Loucy (cell line): ENCODE data around the gene APEX1.
A peak's percentile ranks its signal among the peaks of the same experiment; 100 is the strongest.

ENCODE experiments used
- H2AFZ ChIP-seq: fragments of 200-600 bp; sonication (generic); 2 replicates; pipeline ENCODE4 v1.6.0; 2016; ENCODE audit warnings: antibody characterized with exemption, mild to moderate bottlenecking, low read length, moderate library complexity
- H3F3A ChIP-seq: fragments of 200-600 bp; 2 replicates; pipeline ENCODE4 v1.6.0; 2016; ENCODE audit warnings: antibody characterized with exemption, low read depth, mild to moderate bottlenecking
- H3K27me3 ChIP-seq: fragments of 200-600 bp; sonication (generic); 2 replicates; pipeline ENCODE4 v1.6.1; 2014; ENCODE audit warnings: low read length, mild to moderate bottlenecking; ENCODE audit not compliant: insufficient read depth, poor library complexity, severe bottlenecking
- H3K36me3 ChIP-seq: fragments of 200-600 bp; sonication (generic); 2 replicates; pipeline ENCODE4 v1.6.1; 2016; ENCODE audit warnings: low read length; ENCODE audit not compliant: insufficient read depth
- H3K4me1 ChIP-seq: fragments of 200-600 bp; sonication (generic); 2 replicates; pipeline ENCODE4 v1.5.1; 2014; ENCODE audit warnings: low read length, mild to moderate bottlenecking; ENCODE audit not compliant: insufficient read depth, poor library complexity, severe bottlenecking
- H3K4me2 ChIP-seq: fragments of 200-600 bp; sonication (generic); 2 replicates; pipeline ENCODE4 v1.6.0; 2014; ENCODE audit warnings: antibody characterized with exemption, low read length, low read depth, mild to moderate bottlenecking; ENCODE audit not compliant: poor library complexity, severe bottlenecking
- H3K4me3 ChIP-seq: fragments of 200-600 bp; sonication (generic); 2 replicates; pipeline ENCODE4 v1.5.1; 2014; ENCODE audit warnings: low read length, mild to moderate bottlenecking, mixed read lengths; ENCODE audit not compliant: poor library complexity, severe bottlenecking
- H3K79me2 ChIP-seq: fragments of 200-600 bp; sonication (generic); 2 replicates; pipeline ENCODE4 v1.6.1; 2014; ENCODE audit warnings: low read length; ENCODE audit not compliant: insufficient read depth
- H3K9ac ChIP-seq: fragments of 200-600 bp; sonication (generic); 2 replicates; pipeline ENCODE4 v1.6.0; 2014; ENCODE audit warnings: mild to moderate bottlenecking, low read depth, low read length, moderate library complexity; ENCODE audit not compliant: poor library complexity, severe bottlenecking
- H3K9me2 ChIP-seq: fragments of 200-600 bp; sonication (generic); replicated peaks from 2 replicates; pipeline ENCODE4 v1.6.1; 2016; ENCODE audit warnings: low read depth, low read length, mixed read lengths
- H3K9me3 ChIP-seq: fragments of 200-600 bp; sonication (generic); 2 replicates; pipeline ENCODE4 v1.6.1; 2014; ENCODE audit warnings: mild to moderate bottlenecking, antibody characterized with exemption, low read length, low read depth; ENCODE audit not compliant: insufficient read depth
- H4K20me1 ChIP-seq: fragments of 200-600 bp; sonication (generic); 2 replicates; pipeline ENCODE4 v1.6.0; 2014; ENCODE audit warnings: antibody characterized with exemption, low read length, mild to moderate bottlenecking; ENCODE audit not compliant: insufficient read depth, poor library complexity, severe bottlenecking
- CTCF ChIP-seq: fragments of 200-600 bp; sonication (generic); conservative IDR thresholded peaks from 2 replicates; pipeline ENCODE4 v1.5.1; 2014; ENCODE audit warnings: mild to moderate bottlenecking, antibody characterized with exemption, low read length
- EZH2phosphoT487 ChIP-seq: fragments of 200-600 bp; IDR thresholded peaks from 2 replicates; pipeline ENCODE4 v1.6.1; 2018; ENCODE audit warnings: antibody characterized with exemption, mild to moderate bottlenecking, moderate library complexity, borderline replicate concordance

Gene APEX1

GRCh38 chr14:20424851-20425250, 30.2 kb upstream of the APEX1 start:
- H3K9me2 ChIP-seq = no peaks in the 10 kb centered on the region
- H3K79me2 ChIP-seq = peaks cover 10% of the 10 kb centered on the region; the same call in 1 of the 2 replicates
- H2AFZ ChIP-seq = no peak overlapping the region
- H3K9ac ChIP-seq = no peak overlapping the region
- no peaks in the 10 kb centered on the region for H3K36me3 ChIP-seq
- TF ChIP-seq EZH2phosphoT487 = no peak
- no peak for TF ChIP-seq CTCF
- no peak overlapping the region for H3K4me3 ChIP-seq
- H4K20me1 ChIP-seq = no peaks in the 10 kb centered on the region
- H3K9me3 ChIP-seq = no peaks in the 10 kb centered on the region
- H3K4me1 ChIP-seq = peaks cover 32% of the 10 kb centered on the region
- H3K27me3 ChIP-seq = no peaks in the 10 kb centered on the region
- no peaks in the 10 kb centered on the region for H3F3A ChIP-seq
- no peak overlapping the region for H3K4me2 ChIP-seq

GRCh38 chr14:20427231-20428009, 27.6 kb upstream of the APEX1 start:
- H3K4me3 ChIP-seq = peak overlapping the region; percentile 63
- TF ChIP-seq EZH2phosphoT487 = no peak
- no peak for TF ChIP-seq CTCF
- H3K79me2 ChIP-seq = peaks cover 10% of the 10 kb centered on the region; the same call in 1 of the 2 replicates
- no peaks in the 10 kb centered on the region for H4K20me1 ChIP-seq
- H3K9me2 ChIP-seq = no peaks in the 10 kb centered on the region
- H3K27me3 ChIP-seq = no peaks in the 10 kb centered on the region
- H3K36me3 ChIP-seq = no peaks in the 10 kb centered on the region
- 0 out of 2 replicates have a peak overlapping the region, but pooled peaks have one; percentile 7 for H2AFZ ChIP-seq
- peak overlapping the region; percentile 84 for H3K9ac ChIP-seq
- no peaks in the 10 kb centered on the region for H3K9me3 ChIP-seq
- peak overlapping the region; percentile 76 for H3K4me2 ChIP-seq
- H3K4me1 ChIP-seq = peaks cover 41% of the 10 kb centered on the region
- no peaks in the 10 kb centered on the region for H3F3A ChIP-seq

- no peak overlapping the region for H2AFZ ChIP-seq
- no peaks in the 10 kb centered on the region for H3K9me2 ChIP-seq
- no peaks in the 10 kb centered on the region for H3K27me3 ChIP-seq
- no peaks in the 10 kb centered on the region for H3K9me3 ChIP-seq
- H3K79me2 ChIP-seq = peaks cover 10% of the 10 kb centered on the region; the same call in 1 of the 2 replicates
- H3K4me1 ChIP-seq = peaks cover 40% of the 10 kb centered on the region
- peak overlapping the region; percentile 76 for H3K4me2 ChIP-seq
- peak overlapping the region; percentile 84 for H3K9ac ChIP-seq
- no peaks in the 10 kb centered on the region for H3K36me3 ChIP-seq
- no peaks in the 10 kb centered on the region for H3F3A ChIP-seq
- peak overlapping the region; percentile 63 for H3K4me3 ChIP-seq
- TF ChIP-seq EZH2phosphoT487 (no peak), CTCF (no peak)
- no peaks in the 10 kb centered on the region for H4K20me1 ChIP-seq
Observed at GRCh38 chr14:20428010-20428365, 27.0 kb upstream of the APEX1 start.
